ENCODE measurements around the gene POC5.

POC5 gene

GRCh38 chr5:75720882-75721281, 3.6 kb upstream of the POC5 start:
- H3K9ac ChIP-seq (ENCODE audit: low read length): no peak overlapping the region
- H3K4me2 ChIP-seq (ENCODE audit: low read length, poor library complexity, severe bottlenecking): no peak overlapping the region
- H3K14ac ChIP-seq (ENCODE audit: low read length in 2 of 2): no peak overlapping the region
- H3K79me1 ChIP-seq (replicated peaks; ENCODE audit: low read length, poor library complexity, severe bottlenecking): no peaks in the 10 kb centered on the region
- H2BK15ac ChIP-seq (ENCODE audit: low read depth, poor library complexity, severe bottlenecking): no peak overlapping the region
- no peak overlapping the region for H3K23ac ChIP-seq (ENCODE audit: low read length in 2 of 2)
- H2BK120ac ChIP-seq (ENCODE audit: low read depth, low read length): no peak overlapping the region
- H2BK5ac ChIP-seq (ENCODE audit: low read depth, low read length, poor library complexity, severe bottlenecking): no peak overlapping the region
- H3K27ac ChIP-seq (ENCODE audit: low read length, poor library complexity, severe bottlenecking): no peak overlapping the region
- H3K4me1 ChIP-seq (ENCODE audit: control insufficient read depth, insufficient read depth, low read depth, low read length): peaks cover 2% of the 10 kb centered on the region
- no peak overlapping the region for H2BK12ac ChIP-seq (ENCODE audit: low read length in 2 of 2)
- peaks cover 3 to 10% of the 10 kb centered on the region in 2 experiments for H3K27me3 ChIP-seq (ENCODE audit: control insufficient read depth in 1 of 2, insufficient read depth in 1 of 2, low read length in 2 of 2)
- no peak overlapping the region for H4K8ac ChIP-seq (ENCODE audit: low read length)
- DNase-seq: no peak
- no peak overlapping the region for H3K4me3 ChIP-seq (ENCODE audit: insufficient read depth in 1 of 2, low read depth in 1 of 2, low read length in 2 of 2)
- H3K18ac ChIP-seq (ENCODE audit: low read depth in 1 of 2, low read length in 2 of 2): no peak overlapping the region
- H4K91ac ChIP-seq (ENCODE audit: low read length): no peak overlapping the region
- H3K4ac ChIP-seq (ENCODE audit: low read depth in 1 of 2, low read length in 2 of 2): no peak overlapping the region
- no peak overlapping the region for H2AFZ ChIP-seq (ENCODE audit: low read depth, low read length)
- no peaks in the 10 kb centered on the region for H3K36me3 ChIP-seq (ENCODE audit: control insufficient read depth in 1 of 2, insufficient read depth in 2 of 2, low read depth in 1 of 2, low read length in 2 of 2)
- no peaks in the 10 kb centered on the region for H3K9me3 ChIP-seq (ENCODE audit: control insufficient read depth, low read length)
- 76% methylated on average over 5 of the region's 5 CpGs for WGBS
- H2AK5ac ChIP-seq (ENCODE audit: low read length, severe bottlenecking): no peak overlapping the region

- DNase-seq: no peak
- Histone ChIP-seq H4K8ac (ENCODE audit: low read length) (peak overlapping the region; percentile 66), H3K23ac (ENCODE audit: low read length in 2 of 2) (no peak overlapping the region), H2BK120ac (ENCODE audit: low read depth, low read length) (no peak overlapping the region), H3K79me1 (replicated peaks; ENCODE audit: low read length, poor library complexity, severe bottlenecking) (peaks cover 5% of the 10 kb centered on the region), H3K36me3 (ENCODE audit: control insufficient read depth in 1 of 2, insufficient read depth in 2 of 2, low read depth in 1 of 2, low read length in 2 of 2) (peaks cover 2 to 3% of the 10 kb centered on the region in 2 experiments), H3K14ac (ENCODE audit: low read length in 2 of 2) (no peak overlapping the region), H2BK15ac (ENCODE audit: low read depth, poor library complexity, severe bottlenecking) (no peak overlapping the region), H3K4ac (ENCODE audit: low read depth in 1 of 2, low read length in 2 of 2) (peak overlapping the region in 1 of 2 experiments; percentile 8), H3K9ac (ENCODE audit: low read length) (peak overlapping the region; percentile 93), H3K4me1 (ENCODE audit: control insufficient read depth, insufficient read depth, low read depth, low read length) (peaks cover 2% of the 10 kb centered on the region), H3K4me3 (ENCODE audit: insufficient read depth in 1 of 2, low read depth in 1 of 2, low read length in 2 of 2) (peak overlapping the region; percentile 78 to 95), H2BK12ac (ENCODE audit: low read length in 2 of 2) (no peak overlapping the region), H3K27ac (ENCODE audit: low read length, poor library complexity, severe bottlenecking) (peak overlapping the region; percentile 80), H2AFZ (ENCODE audit: low read depth, low read length) (no peak overlapping the region), H2AK5ac (ENCODE audit: low read length, severe bottlenecking) (no peak overlapping the region), H3K27me3 (ENCODE audit: control insufficient read depth in 1 of 2, insufficient read depth in 1 of 2, low read length in 2 of 2) (peaks cover 3 to 5% of the 10 kb centered on the region in 2 experiments), H3K18ac (ENCODE audit: low read depth in 1 of 2, low read length in 2 of 2) (no peak overlapping the region), H4K91ac (ENCODE audit: low read length) (no peak overlapping the region), H3K4me2 (ENCODE audit: low read length, poor library complexity, severe bottlenecking) (peak overlapping the region; percentile 67), H3K9me3 (ENCODE audit: control insufficient read depth, low read length) (no peaks in the 10 kb centered on the region), H2BK5ac (ENCODE audit: low read depth, low read length, poor library complexity, severe bottlenecking) (no peak overlapping the region)
- under 1% methylated on average over 7 of the region's 7 CpGs for WGBS
Measured at GRCh38 chr5:75716715-75717081, 539 bp downstream of the POC5 start.

GRCh38 chr5:75712091-75712490, 5.1 kb downstream of the POC5 start:
- Histone ChIP-seq H3K23ac (ENCODE audit: low read length in 2 of 2) (no peak overlapping the region), H3K9ac (ENCODE audit: low read length) (no peak overlapping the region), H3K4ac (ENCODE audit: low read depth in 1 of 2, low read length in 2 of 2) (no peak overlapping the region), H2BK5ac (ENCODE audit: low read depth, low read length, poor library complexity, severe bottlenecking) (no peak overlapping the region), H3K36me3 (ENCODE audit: control insufficient read depth in 1 of 2, insufficient read depth in 2 of 2, low read depth in 1 of 2, low read length in 2 of 2) (peaks cover 6 to 14% of the 10 kb centered on the region in 2 experiments), H3K27me3 (ENCODE audit: control insufficient read depth in 1 of 2, insufficient read depth in 1 of 2, low read length in 2 of 2) (no peaks in the 10 kb centered on the region), H3K9me3 (ENCODE audit: control insufficient read depth, low read length) (no peaks in the 10 kb centered on the region), H4K8ac (ENCODE audit: low read length) (no peak overlapping the region), H3K14ac (ENCODE audit: low read length in 2 of 2) (no peak overlapping the region), H3K4me3 (ENCODE audit: insufficient read depth in 1 of 2, low read depth in 1 of 2, low read length in 2 of 2) (no peak overlapping the region), H2AK5ac (ENCODE audit: low read length, severe bottlenecking) (no peak overlapping the region), H2BK120ac (ENCODE audit: low read depth, low read length) (no peak overlapping the region), H2AFZ (ENCODE audit: low read depth, low read length) (no peak overlapping the region), H3K79me1 (replicated peaks; ENCODE audit: low read length, poor library complexity, severe bottlenecking) (peaks cover 15% of the 10 kb centered on the region), H3K18ac (ENCODE audit: low read depth in 1 of 2, low read length in 2 of 2) (no peak overlapping the region), H2BK12ac (ENCODE audit: low read length in 2 of 2) (no peak overlapping the region), H3K27ac (ENCODE audit: low read length, poor library complexity, severe bottlenecking) (no peak overlapping the region), H3K4me1 (ENCODE audit: control insufficient read depth, insufficient read depth, low read depth, low read length) (peaks cover 2% of the 10 kb centered on the region), H2BK15ac (ENCODE audit: low read depth, poor library complexity, severe bottlenecking) (no peak overlapping the region), H3K4me2 (ENCODE audit: low read length, poor library complexity, severe bottlenecking) (no peak overlapping the region), H4K91ac (ENCODE audit: low read length) (no peak overlapping the region)
- WGBS: 91% methylated on average over 2 of the region's 2 CpGs
- no peak for DNase-seq

- Histone ChIP-seq H2BK15ac (ENCODE audit: low read depth, poor library complexity, severe bottlenecking) (no peak overlapping the region), H3K4me2 (ENCODE audit: low read length, poor library complexity, severe bottlenecking) (no peak overlapping the region)
- no CpG with 5 or more reads among the region's 1 CpG for WGBS
Measured at GRCh38 chr5:75711151-75711550, 6.1 kb downstream of the POC5 start.

More at GRCh38 chr5:75711151-75711550, 6.1 kb downstream of the POC5 start:
- no peak overlapping the region for H3K4me3 ChIP-seq (ENCODE audit: insufficient read depth in 1 of 2, low read depth in 1 of 2, low read length in 2 of 2)
- H2BK5ac ChIP-seq (ENCODE audit: low read depth, low read length, poor library complexity, severe bottlenecking): no peak overlapping the region
- H3K4ac ChIP-seq (ENCODE audit: low read depth in 1 of 2, low read length in 2 of 2): no peak overlapping the region
- H3K14ac ChIP-seq (ENCODE audit: low read length in 2 of 2): no peak overlapping the region
- no peak overlapping the region for H4K8ac ChIP-seq (ENCODE audit: low read length)
- H3K9me3 ChIP-seq (ENCODE audit: control insufficient read depth, low read length): no peaks in the 10 kb centered on the region
- H3K27ac ChIP-seq (ENCODE audit: low read length, poor library complexity, severe bottlenecking): no peak overlapping the region
- no peak for DNase-seq
- H3K36me3 ChIP-seq (ENCODE audit: control insufficient read depth in 1 of 2, insufficient read depth in 2 of 2, low read depth in 1 of 2, low read length in 2 of 2): peaks cover 6 to 14% of the 10 kb centered on the region in 2 experiments
- no peak overlapping the region for H3K23ac ChIP-seq (ENCODE audit: low read length in 2 of 2)
- H3K79me1 ChIP-seq (replicated peaks; ENCODE audit: low read length, poor library complexity, severe bottlenecking): peaks cover 20% of the 10 kb centered on the region
- no peak overlapping the region for H2BK12ac ChIP-seq (ENCODE audit: low read length in 2 of 2)
- no peak overlapping the region for H3K9ac ChIP-seq (ENCODE audit: low read length)
- H3K18ac ChIP-seq (ENCODE audit: low read depth in 1 of 2, low read length in 2 of 2): no peak overlapping the region
- H3K4me1 ChIP-seq (ENCODE audit: control insufficient read depth, insufficient read depth, low read depth, low read length): peaks cover 2% of the 10 kb centered on the region
- no peak overlapping the region for H4K91ac ChIP-seq (ENCODE audit: low read length)
- H2AK5ac ChIP-seq (ENCODE audit: low read length, severe bottlenecking): no peak overlapping the region
- H2AFZ ChIP-seq (ENCODE audit: low read depth, low read length): no peak overlapping the region
- H3K27me3 ChIP-seq (ENCODE audit: control insufficient read depth in 1 of 2, insufficient read depth in 1 of 2, low read length in 2 of 2): no peaks in the 10 kb centered on the region
- H2BK120ac ChIP-seq (ENCODE audit: low read depth, low read length): no peak overlapping the region

Data from mesenchymal stem cell (in vitro differentiated cells and primary cell).